ENCODE results near the gene REV3L. TPM values are rescaled to one million over a fixed set of nuclear protein-coding genes. Genes with fewer than 3 reads are reported as not detected.

The REV3L gene
- polyA plus RNA-seq, 1 of the 3 experiments (the other 2 are of a cell fraction) = 7.3 TPM

- TF ChIP-seq REST (IDR thresholded peaks at IDR 0.05; ENCODE audit: low read depth, low read length) (no peak), TCF12 (IDR thresholded peaks at IDR 0.05) (peak; percentile 69), GATA2 (CRISPR knock-in tag; IDR thresholded peaks at IDR 0.05) (peak; percentile 57; the same call in 1 of the 2 replicates), MXI1 (IDR thresholded peaks at IDR 0.05; ENCODE audit: low read depth, low read length) (0 out of 2 replicates have a peak, but pooled peaks have one; percentile 23), RAD21 (IDR thresholded peaks at IDR 0.05; ENCODE audit: low read length) (peak; percentile 16; the same call in 1 of the 2 replicates), FOXJ3 (CRISPR knock-in tag; IDR thresholded peaks at IDR 0.05) (peak; percentile 74; the same call in 1 of the 2 replicates), SIN3A (IDR thresholded peaks at IDR 0.05; ENCODE audit: borderline replicate concordance, low read depth, low read length) (no peak), RCOR1 (IDR thresholded peaks at IDR 0.05; ENCODE audit: low read length) (peak; percentile 79), NRF1 (IDR thresholded peaks at IDR 0.05; ENCODE audit: low read depth, low read length) (no peak), SMC3 (IDR thresholded peaks at IDR 0.05; ENCODE audit: low read depth, low read length) (no peak), MAX (IDR thresholded peaks at IDR 0.05; ENCODE audit: low read depth) (no peak), USF2 (IDR thresholded peaks at IDR 0.05; ENCODE audit: borderline replicate concordance, low read depth, low read length) (no peak), RXRA (IDR thresholded peaks at IDR 0.05; ENCODE audit: borderline replicate concordance, low read depth) (no peak), TEAD4 (IDR thresholded peaks at IDR 0.05; ENCODE audit: borderline replicate concordance, insufficient read depth) (no peak), NFIC (IDR thresholded peaks at IDR 0.05; ENCODE audit: borderline replicate concordance) (0 out of 2 replicates have a peak, but pooled peaks have one; percentile 30), CHD2 (IDR thresholded peaks at IDR 0.05; ENCODE audit: low read length, partially characterized antibody) (no peak)
- TF ChIP-seq, protein P1, sequence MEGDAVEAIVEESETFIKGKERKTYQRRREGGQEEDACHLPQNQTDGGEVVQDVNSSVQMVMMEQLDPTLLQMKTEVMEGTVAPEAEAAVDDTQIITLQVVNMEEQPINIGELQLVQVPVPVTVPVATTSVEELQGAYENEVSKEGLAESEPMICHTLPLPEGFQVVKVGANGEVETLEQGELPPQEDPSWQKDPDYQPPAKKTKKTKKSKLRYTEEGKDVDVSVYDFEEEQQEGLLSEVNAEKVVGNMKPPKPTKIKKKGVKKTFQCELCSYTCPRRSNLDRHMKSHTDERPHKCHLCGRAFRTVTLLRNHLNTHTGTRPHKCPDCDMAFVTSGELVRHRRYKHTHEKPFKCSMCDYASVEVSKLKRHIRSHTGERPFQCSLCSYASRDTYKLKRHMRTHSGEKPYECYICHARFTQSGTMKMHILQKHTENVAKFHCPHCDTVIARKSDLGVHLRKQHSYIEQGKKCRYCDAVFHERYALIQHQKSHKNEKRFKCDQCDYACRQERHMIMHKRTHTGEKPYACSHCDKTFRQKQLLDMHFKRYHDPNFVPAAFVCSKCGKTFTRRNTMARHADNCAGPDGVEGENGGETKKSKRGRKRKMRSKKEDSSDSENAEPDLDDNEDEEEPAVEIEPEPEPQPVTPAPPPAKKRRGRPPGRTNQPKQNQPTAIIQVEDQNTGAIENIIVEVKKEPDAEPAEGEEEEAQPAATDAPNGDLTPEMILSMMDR (IDR thresholded peaks at IDR 0.05) = no peak
- TF ChIP-seq, protein P2, sequence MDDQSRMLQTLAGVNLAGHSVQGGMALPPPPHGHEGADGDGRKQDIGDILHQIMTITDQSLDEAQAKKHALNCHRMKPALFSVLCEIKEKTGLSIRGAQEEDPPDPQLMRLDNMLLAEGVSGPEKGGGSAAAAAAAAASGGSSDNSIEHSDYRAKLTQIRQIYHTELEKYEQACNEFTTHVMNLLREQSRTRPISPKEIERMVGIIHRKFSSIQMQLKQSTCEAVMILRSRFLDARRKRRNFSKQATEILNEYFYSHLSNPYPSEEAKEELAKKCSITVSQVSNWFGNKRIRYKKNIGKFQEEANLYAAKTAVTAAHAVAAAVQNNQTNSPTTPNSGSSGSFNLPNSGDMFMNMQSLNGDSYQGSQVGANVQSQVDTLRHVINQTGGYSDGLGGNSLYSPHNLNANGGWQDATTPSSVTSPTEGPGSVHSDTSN (IDR thresholded peaks at IDR 0.05) = peak; percentile 55
Observed at GRCh38 chr6:111417181-111417585, 65.8 kb downstream of the REV3L start (continued).
